ENCODE measurements around the gene EVA1A. TPM values are rescaled to one million over a fixed set of nuclear protein-coding genes. Genes with fewer than 3 reads are reported as not detected.
A peak's percentile ranks its signal among the peaks of the same experiment; 100 is the strongest.

The EVA1A gene
- total RNA-seq, 1 experiment from 2014 or later: 10.8 TPM

GRCh38 chr2:75595541-75596395, 35.0 kb upstream of the EVA1A start:
- TF ChIP-seq CTCF (conservative IDR thresholded peaks at IDR 0.05): no peak
- TF ChIP-seq EZH2 (IDR thresholded peaks at IDR 0.05; ENCODE audit: low read depth): no peak
- no TSS peak for BruUV-seq (replicated peaks)
- POLR2A ChIA-PET (ENCODE audit: unreplicated experiment): interaction anchor here (0.6 to 1.3 kb wide), 5 partner anchors 10 to 364 kb away, joined by 4 to 17 read pairs (median 10); no protein-coding TSS in a partner anchor
- no peak overlapping the region for H2AFZ ChIP-seq
- intact Hi-C loops (cut with micrococcal nuclease; ENCODE audit: unreplicated experiment): no loop called here
- peak overlapping the region; percentile 39 for H3K4me2 ChIP-seq
- H3K9me2 ChIP-seq (ENCODE audit: insufficient read depth): no peaks in the 10 kb centered on the region; the same call in 1 of the 2 replicates
- no peaks in the 10 kb centered on the region for H3K9me3 ChIP-seq (ENCODE audit: insufficient read depth, low read depth)
- no peaks in the 10 kb centered on the region for H4K20me1 ChIP-seq (ENCODE audit: insufficient read depth)
- peaks cover 69% of the 10 kb centered on the region for H3K4me1 ChIP-seq (replicated peaks; ENCODE audit: insufficient read depth)
- H3K36me3 ChIP-seq (ENCODE audit: low read depth): no peaks in the 10 kb centered on the region
- CTCF ChIA-PET: interaction anchor here (0.9 kb wide), 1 partner anchor 10 kb away, joined by 3 read pairs; no protein-coding TSS in a partner anchor
- no peak overlapping the region for H3K4me3 ChIP-seq
- H3K27me3 ChIP-seq (ENCODE audit: insufficient read depth, low read depth): no peaks in the 10 kb centered on the region
- H3K79me2 ChIP-seq (ENCODE audit: low read depth): no peaks in the 10 kb centered on the region
- H3K27ac ChIP-seq: peak overlapping the region; percentile 75
- peak in 1 of 2 experiments; percentile 93 for DNase-seq
- peaks cover 46% of the 10 kb centered on the region for H3F3A ChIP-seq (ENCODE audit: insufficient read depth, low read depth)

- BruUV-seq (replicated peaks): no TSS peak
- TF ChIP-seq CTCF (conservative IDR thresholded peaks at IDR 0.05) (no peak), EZH2 (IDR thresholded peaks at IDR 0.05; ENCODE audit: low read depth) (no peak)
- Histone ChIP-seq H3K79me2 (ENCODE audit: low read depth) (no peaks in the 10 kb centered on the region), H4K20me1 (ENCODE audit: insufficient read depth) (no peaks in the 10 kb centered on the region), H3K4me3 (no peak overlapping the region), H3K27me3 (ENCODE audit: insufficient read depth, low read depth) (no peaks in the 10 kb centered on the region), H3K36me3 (ENCODE audit: low read depth) (no peaks in the 10 kb centered on the region), H3K27ac (peak overlapping the region; percentile 75), H3K4me2 (peak overlapping the region; percentile 39; the same call in 1 of the 2 replicates), H3K9me2 (ENCODE audit: insufficient read depth) (no peaks in the 10 kb centered on the region; the same call in 1 of the 2 replicates), H2AFZ (no peak overlapping the region), H3F3A (ENCODE audit: insufficient read depth, low read depth) (peaks cover 42% of the 10 kb centered on the region), H3K4me1 (replicated peaks; ENCODE audit: insufficient read depth) (peaks cover 59% of the 10 kb centered on the region), H3K9me3 (ENCODE audit: insufficient read depth, low read depth) (no peaks in the 10 kb centered on the region)
- intact Hi-C loops (cut with micrococcal nuclease; ENCODE audit: unreplicated experiment): no loop called here
- CTCF ChIA-PET: no interaction called here
- POLR2A ChIA-PET (ENCODE audit: unreplicated experiment): no interaction called here
- DNase-seq: peak in 1 of 2 experiments; percentile 3
These were observed 33.9 kb upstream of the EVA1A start for GRCh38 chr2:75594596-75594995.

DNA sequence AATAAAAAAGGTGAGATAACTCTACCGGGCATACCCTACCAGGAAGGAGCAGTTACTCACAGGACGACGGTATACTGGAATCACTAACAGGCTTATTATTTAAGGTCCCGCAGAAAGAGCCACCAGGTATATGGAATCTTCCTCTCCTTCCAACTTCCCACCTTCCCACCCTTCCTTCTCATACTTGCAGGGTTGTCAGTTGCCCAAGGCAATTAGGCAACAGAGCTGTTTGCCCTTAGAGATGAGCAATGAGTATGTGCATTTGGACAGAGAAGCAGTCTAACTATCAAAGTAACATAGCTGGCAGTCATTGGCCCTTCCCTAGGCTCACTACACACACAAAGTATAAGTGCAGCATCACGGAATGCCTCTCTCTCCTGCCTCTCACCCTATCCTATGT, 32.1 kb upstream of the EVA1A start:
- Histone ChIP-seq H3K79me2 (ENCODE audit: low read depth) (no peaks in the 10 kb centered on the region), H3K4me1 (replicated peaks; ENCODE audit: insufficient read depth) (peaks cover 59% of the 10 kb centered on the region), H3K9me2 (ENCODE audit: insufficient read depth) (no peaks in the 10 kb centered on the region; the same call in 1 of the 2 replicates), H3K27ac (peak overlapping the region; percentile 84), H3F3A (ENCODE audit: insufficient read depth, low read depth) (peaks cover 42% of the 10 kb centered on the region), H3K36me3 (ENCODE audit: low read depth) (no peaks in the 10 kb centered on the region), H2AFZ (no peak overlapping the region; the same call in 1 of the 2 replicates), H3K4me2 (peak overlapping the region; percentile 58), H3K27me3 (ENCODE audit: insufficient read depth, low read depth) (no peaks in the 10 kb centered on the region), H3K9me3 (ENCODE audit: insufficient read depth, low read depth) (no peaks in the 10 kb centered on the region), H4K20me1 (ENCODE audit: insufficient read depth) (no peaks in the 10 kb centered on the region), H3K4me3 (no peak overlapping the region)
- ChIA-PET CTCF (interaction anchor here (0.6 to 1.9 kb wide), 3 partner anchors 14 to 56 kb away, joined by 4 to 6 read pairs (median 4); no protein-coding TSS in a partner anchor), POLR2A (ENCODE audit: unreplicated experiment) (no interaction called here)
- intact Hi-C loops (cut with micrococcal nuclease; ENCODE audit: unreplicated experiment): loop anchor here (2.0 kb wide), 2 partner anchors 14 to 32 kb away; partner anchors contain the start of gene EVA1A
- no peak for TF ChIP-seq EZH2 (IDR thresholded peaks at IDR 0.05; ENCODE audit: low read depth)
- no peak for TF ChIP-seq CTCF (conservative IDR thresholded peaks at IDR 0.05)
- DNase-seq: peak in 1 of 2 experiments; percentile 58
- BruUV-seq (replicated peaks): no TSS peak
